ENCODE data around the gene MITF.

The MITF gene

GRCh38 chr3:69772152-69772867, 33.0 kb downstream of the MITF start:
- Histone ChIP-seq H3K4me1 (ENCODE audit: insufficient read depth, low read length, severe bottlenecking) (no peaks in the 10 kb centered on the region), H3K79me2 (ENCODE audit: insufficient read depth, low read length) (no peaks in the 10 kb centered on the region)

GRCh38 chr3:69774029-69774428, 34.8 kb downstream of the MITF start:
- no peaks in the 10 kb centered on the region for H3F3A ChIP-seq (ENCODE audit: insufficient read depth, low read length)
- H3K9ac ChIP-seq (ENCODE audit: low read length) = no peak overlapping the region
- H3K27ac ChIP-seq (ENCODE audit: low read depth, low read length, poor library complexity, severe bottlenecking) = no peak overlapping the region
- H3K9me3 ChIP-seq (ENCODE audit: low read length) = no peaks in the 10 kb centered on the region
- H3K79me2 ChIP-seq (ENCODE audit: insufficient read depth, low read length) = no peaks in the 10 kb centered on the region
- no peaks in the 10 kb centered on the region for H4K20me1 ChIP-seq (ENCODE audit: insufficient read depth, low read length)
- H3K36me3 ChIP-seq (ENCODE audit: insufficient read depth, low read length) = no peaks in the 10 kb centered on the region
- H3K4me2 ChIP-seq (ENCODE audit: low read length) = no peak overlapping the region
- no peak for TF ChIP-seq CTCF (IDR thresholded peaks at IDR 0.05; ENCODE audit: low read length)
- no peak for TF ChIP-seq EZH2 (IDR thresholded peaks at IDR 0.05; ENCODE audit: borderline replicate concordance, low read length)
- H3K27me3 ChIP-seq (ENCODE audit: insufficient read depth, low read length) = no peaks in the 10 kb centered on the region
- no peaks in the 10 kb centered on the region for H3K4me1 ChIP-seq (ENCODE audit: insufficient read depth, low read length, severe bottlenecking)
- no peaks in the 10 kb centered on the region for H3K9me2 ChIP-seq (ENCODE audit: low read depth, low read length)
- no peak overlapping the region for H2AFZ ChIP-seq (ENCODE audit: low read length)
- H3K4me3 ChIP-seq (ENCODE audit: low read depth, low read length, poor library complexity, severe bottlenecking) = no peak overlapping the region

More at GRCh38 chr3:69772152-69772867, 33.0 kb downstream of the MITF start:
- no peak overlapping the region for H3K4me2 ChIP-seq (ENCODE audit: low read length)
- no peak for TF ChIP-seq CTCF (IDR thresholded peaks at IDR 0.05; ENCODE audit: low read length)
- no peak for TF ChIP-seq EZH2 (IDR thresholded peaks at IDR 0.05; ENCODE audit: borderline replicate concordance, low read length)
- no peaks in the 10 kb centered on the region for H3K9me2 ChIP-seq (ENCODE audit: low read depth, low read length)
- H2AFZ ChIP-seq (ENCODE audit: low read length) = no peak overlapping the region
- H3K27ac ChIP-seq (ENCODE audit: low read depth, low read length, poor library complexity, severe bottlenecking) = no peak overlapping the region
- H4K20me1 ChIP-seq (ENCODE audit: insufficient read depth, low read length) = no peaks in the 10 kb centered on the region
- H3K36me3 ChIP-seq (ENCODE audit: insufficient read depth, low read length) = no peaks in the 10 kb centered on the region
- no peaks in the 10 kb centered on the region for H3K9me3 ChIP-seq (ENCODE audit: low read length)
- no peak overlapping the region for H3K9ac ChIP-seq (ENCODE audit: low read length)
- no peaks in the 10 kb centered on the region for H3K27me3 ChIP-seq (ENCODE audit: insufficient read depth, low read length)
- H3K4me3 ChIP-seq (ENCODE audit: low read depth, low read length, poor library complexity, severe bottlenecking) = no peak overlapping the region
- no peaks in the 10 kb centered on the region for H3F3A ChIP-seq (ENCODE audit: insufficient read depth, low read length)

- no peak overlapping the region for H3K27ac ChIP-seq (ENCODE audit: low read depth, low read length, poor library complexity, severe bottlenecking)
- H3F3A ChIP-seq (ENCODE audit: insufficient read depth, low read length) = no peaks in the 10 kb centered on the region
- H4K20me1 ChIP-seq (ENCODE audit: insufficient read depth, low read length) = no peaks in the 10 kb centered on the region
- no peaks in the 10 kb centered on the region for H3K36me3 ChIP-seq (ENCODE audit: insufficient read depth, low read length)
- H3K4me2 ChIP-seq (ENCODE audit: low read length) = no peak overlapping the region
- H3K9me3 ChIP-seq (ENCODE audit: low read length) = no peaks in the 10 kb centered on the region
- no peak overlapping the region for H3K9ac ChIP-seq (ENCODE audit: low read length)
- H3K4me3 ChIP-seq (ENCODE audit: low read depth, low read length, poor library complexity, severe bottlenecking) = no peak overlapping the region
- H3K79me2 ChIP-seq (ENCODE audit: insufficient read depth, low read length) = no peaks in the 10 kb centered on the region
- no peaks in the 10 kb centered on the region for H3K4me1 ChIP-seq (ENCODE audit: insufficient read depth, low read length, severe bottlenecking)
- no peaks in the 10 kb centered on the region for H3K27me3 ChIP-seq (ENCODE audit: insufficient read depth, low read length)
- H3K9me2 ChIP-seq (ENCODE audit: low read depth, low read length) = no peaks in the 10 kb centered on the region
- TF ChIP-seq EZH2 (IDR thresholded peaks at IDR 0.05; ENCODE audit: borderline replicate concordance, low read length) (no peak), CTCF (IDR thresholded peaks at IDR 0.05; ENCODE audit: low read length) (no peak)
- H2AFZ ChIP-seq (ENCODE audit: low read length) = no peak overlapping the region
Measured at GRCh38 chr3:69775751-69776150, 36.5 kb downstream of the MITF start.

All from OCI-LY1 (cell line).